BLaER1 treated with 17β-estradiol and CSF1 and Interleukin-3, amounts not matched to agents 10 nM and 100 nM (cell line): ENCODE measurements around the gene SIM2.

Source experiments
- H3K27ac ChIP-seq, 11 experiments: shearing (Covaris generic); formaldehyde crosslinking; 2 replicates each; pipeline ENCODE4 v1.8.1; 2022
- H3K27me3 ChIP-seq, 11 experiments: shearing (Covaris generic); formaldehyde crosslinking; 2 replicates each; pipeline ENCODE4 v1.8.1; 2022
- H3K36me3 ChIP-seq, 11 experiments: shearing (Covaris generic); formaldehyde crosslinking; 2 replicates each; pipeline ENCODE4 v1.8.1; 2022
- H3K4me1 ChIP-seq, 10 experiments: shearing (Covaris generic); formaldehyde crosslinking; 2 replicates each; pipeline ENCODE4 v1.8.1; 2022
- H3K4me2 ChIP-seq, 11 experiments: shearing (Covaris generic); formaldehyde crosslinking; 2 replicates each; pipeline ENCODE4 v1.8.1; 2022
- H3K4me3 ChIP-seq, 10 experiments: shearing (Covaris generic); formaldehyde crosslinking; 2 replicates each; pipeline ENCODE4 v1.8.1; 2022
- H3K9ac ChIP-seq, 11 experiments: shearing (Covaris generic); formaldehyde crosslinking; 2 replicates each; pipeline ENCODE4 v1.8.1; 2022
- H3K9me3 ChIP-seq, 11 experiments: shearing (Covaris generic); formaldehyde crosslinking; replicated peaks in 1 of 11; 2 replicates each; pipeline ENCODE4 v1.8.1; 2022
- H4K20me1 ChIP-seq, 11 experiments: shearing (Covaris generic); formaldehyde crosslinking; 2 replicates each; pipeline ENCODE4 v1.8.1; 2022
- Cebpa-rat ChIP-seq, 11 experiments: shearing (Covaris generic); IDR thresholded peaks; 2 replicates each; pipeline ENCODE4 v1.8.1; 2022

Gene SIM2

DNA sequence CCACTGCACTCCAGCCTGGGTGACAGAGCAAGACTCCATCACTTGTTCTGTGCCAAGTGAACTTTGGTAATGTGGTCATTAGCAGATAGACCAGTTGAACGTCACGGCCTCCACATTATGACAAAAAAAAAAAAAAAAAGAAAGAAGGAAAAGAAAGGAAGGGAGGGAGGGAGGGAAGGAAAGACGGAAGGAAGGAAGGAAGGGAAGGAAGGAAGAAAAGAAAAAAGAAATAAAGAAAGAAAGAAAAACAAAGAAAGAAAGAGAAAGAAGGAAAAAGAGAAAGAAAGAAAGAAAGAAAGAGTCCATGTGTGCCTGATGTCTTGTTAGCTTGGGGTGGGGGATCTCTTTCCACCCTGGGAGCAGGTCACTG, 45.3 kb downstream of the SIM2 start:
- Histone ChIP-seq H3K27me3 (peaks cover 9 to 39% (median 32%) of the 10 kb centered on the region in 11 experiments; a peak in 21 of 22 replicates), H3K4me1 (0 out of 20 replicates have a peak, but pooled peaks cover 0 to 3% (median 0%) of the 10 kb centered on the region in 10 experiments), H3K4me3 (no peak overlapping the region), H4K20me1 (no peaks in the 10 kb centered on the region), H3K9me3 (peaks cover 0 to 10% (median 5%) of the 10 kb centered on the region in 11 experiments; a peak in 8 of 22 replicates), H3K9ac (no peak overlapping the region), H3K36me3 (peaks cover 0 to 4% (median 0%) of the 10 kb centered on the region in 11 experiments; a peak in 2 of 22 replicates), H3K4me2 (no peak overlapping the region), H3K27ac (no peak overlapping the region)
- no peak for TF ChIP-seq Cebpa-rat (IDR thresholded peaks at IDR 0.05)

DNA sequence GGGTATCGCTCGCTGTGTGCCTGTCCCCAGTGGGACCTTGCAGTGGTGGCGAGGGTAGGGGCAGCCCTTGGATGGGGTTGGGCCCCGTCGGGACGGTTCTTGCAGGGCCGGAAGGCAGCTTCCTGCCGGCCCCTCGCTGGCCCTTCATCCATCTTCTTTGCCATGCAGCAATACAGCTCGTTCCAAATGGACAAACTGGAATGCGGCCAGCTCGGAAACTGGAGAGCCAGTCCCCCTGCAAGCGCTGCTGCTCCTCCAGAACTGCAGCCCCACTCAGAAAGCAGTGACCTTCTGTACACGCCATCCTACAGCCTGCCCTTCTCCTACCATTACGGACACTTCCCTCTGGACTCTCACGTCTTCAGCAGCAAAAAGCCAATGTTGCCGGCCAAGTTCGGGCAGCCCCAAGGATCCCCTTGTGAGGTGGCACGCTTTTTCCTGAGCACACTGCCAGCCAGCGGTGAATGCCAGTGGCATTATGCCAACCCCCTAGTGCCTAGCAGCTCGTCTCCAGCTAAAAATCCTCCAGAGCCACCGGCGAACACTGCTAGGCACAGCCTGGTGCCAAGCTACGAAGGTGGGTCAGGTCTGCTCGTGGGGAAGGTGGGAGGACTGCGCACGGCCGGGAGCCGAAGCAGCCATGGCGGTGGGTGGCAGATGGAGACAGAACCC, 45.8 kb downstream of the SIM2 start:
- Histone ChIP-seq H3K4me2 (no peak overlapping the region), H3K9ac (no peak overlapping the region), H3K9me3 (peaks cover 0 to 10% (median 5%) of the 10 kb centered on the region in 11 experiments; a peak in 8 of 22 replicates), H3K27me3 (peaks cover 9 to 39% (median 32%) of the 10 kb centered on the region in 11 experiments; a peak in 21 of 22 replicates), H3K4me1 (0 out of 20 replicates have a peak, but pooled peaks cover 0 to 3% (median 0%) of the 10 kb centered on the region in 10 experiments), H3K4me3 (no peak overlapping the region), H3K27ac (no peak overlapping the region), H4K20me1 (no peaks in the 10 kb centered on the region), H3K36me3 (peaks cover 0 to 4% (median 0%) of the 10 kb centered on the region in 11 experiments; a peak in 2 of 22 replicates)
- no peak for TF ChIP-seq Cebpa-rat (IDR thresholded peaks at IDR 0.05)

DNA sequence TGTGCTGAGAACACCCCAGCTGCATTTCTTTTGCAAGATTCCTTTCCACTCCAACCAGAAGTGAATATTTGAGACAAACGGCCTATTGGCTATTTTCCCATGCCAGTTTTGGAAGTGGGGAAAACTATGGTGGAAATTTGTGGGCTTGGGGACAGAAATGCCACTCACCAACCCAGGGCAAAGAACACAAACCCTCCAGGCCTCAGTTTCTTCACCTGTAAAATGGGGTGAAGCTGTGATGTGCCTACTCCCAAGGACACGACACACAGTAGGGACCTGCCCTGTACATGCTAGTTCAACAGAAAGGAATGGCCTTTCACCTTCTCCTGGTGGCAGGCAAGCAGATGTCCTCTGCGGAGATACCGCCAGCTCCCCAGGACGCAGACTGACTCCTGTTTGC, 46.5 kb downstream of the SIM2 start:
- H4K20me1 ChIP-seq: no peaks in the 10 kb centered on the region
- H3K4me1 ChIP-seq: 0 out of 20 replicates have a peak, but pooled peaks cover 0 to 3% (median 0%) of the 10 kb centered on the region in 10 experiments
- H3K27ac ChIP-seq: no peak overlapping the region
- no peak overlapping the region for H3K4me2 ChIP-seq
- no peak overlapping the region for H3K4me3 ChIP-seq
- peaks cover 0 to 4% (median 0%) of the 10 kb centered on the region in 11 experiments; a peak in 2 of 22 replicates for H3K36me3 ChIP-seq
- H3K27me3 ChIP-seq: peaks cover 9 to 39% (median 32%) of the 10 kb centered on the region in 11 experiments; a peak in 21 of 22 replicates
- peaks cover 0 to 10% (median 5%) of the 10 kb centered on the region in 11 experiments; a peak in 8 of 22 replicates for H3K9me3 ChIP-seq
- no peak overlapping the region for H3K9ac ChIP-seq
- no peak for TF ChIP-seq Cebpa-rat (IDR thresholded peaks at IDR 0.05)

DNA sequence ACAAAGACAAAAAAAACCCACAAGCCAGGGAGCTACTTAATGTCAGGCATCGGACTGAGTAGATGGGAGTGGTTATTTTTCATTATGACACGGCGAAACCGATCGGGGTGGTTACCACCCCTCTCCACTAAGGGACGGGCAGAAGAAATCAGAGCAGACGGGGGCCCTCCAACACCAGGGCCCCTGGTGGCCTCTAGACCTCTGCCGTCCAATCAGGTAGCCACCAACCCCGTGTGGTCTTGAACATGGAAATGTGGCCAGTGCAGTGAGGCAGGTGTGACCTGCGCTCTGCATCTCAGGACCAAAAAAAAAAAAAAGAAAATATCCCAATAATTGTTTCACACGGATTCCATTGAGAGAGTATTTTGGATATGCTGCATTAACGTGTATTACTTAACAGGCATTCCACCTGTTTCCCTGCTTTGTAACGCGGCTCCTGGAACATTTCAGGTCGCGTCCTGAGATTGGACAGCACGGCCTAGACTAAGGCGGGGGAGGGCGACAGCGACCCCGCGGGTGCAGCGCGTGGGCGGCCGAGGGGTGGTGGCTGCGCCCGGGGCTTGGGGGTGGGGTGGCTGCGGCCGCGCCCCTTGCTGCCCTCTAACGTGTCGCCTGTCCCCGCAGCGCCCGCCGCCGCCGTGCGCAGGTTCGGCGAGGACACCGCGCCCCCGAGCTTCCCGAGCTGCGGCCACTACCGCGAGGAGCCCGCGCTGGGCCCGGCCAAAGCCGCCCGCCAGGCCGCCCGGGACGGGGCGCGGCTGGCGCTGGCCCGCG, 48.3 kb downstream of the SIM2 start:
- no peak overlapping the region for H3K4me3 ChIP-seq
- no peak overlapping the region for H3K4me2 ChIP-seq
- peaks cover 7 to 12% (median 9%) of the 10 kb centered on the region in 10 experiments for H3K4me1 ChIP-seq
- TF ChIP-seq Cebpa-rat (IDR thresholded peaks at IDR 0.05): no peak
- H3K9ac ChIP-seq: no peak overlapping the region
- peaks cover 0 to 10% (median 5%) of the 10 kb centered on the region in 11 experiments; a peak in 8 of 22 replicates for H3K9me3 ChIP-seq
- peaks cover 0 to 4% (median 0%) of the 10 kb centered on the region in 11 experiments; a peak in 2 of 22 replicates for H3K36me3 ChIP-seq
- no peak overlapping the region for H3K27ac ChIP-seq
- H3K27me3 ChIP-seq: peaks cover 9 to 39% (median 32%) of the 10 kb centered on the region in 11 experiments; a peak in 21 of 22 replicates
- H4K20me1 ChIP-seq: no peaks in the 10 kb centered on the region

DNA sequence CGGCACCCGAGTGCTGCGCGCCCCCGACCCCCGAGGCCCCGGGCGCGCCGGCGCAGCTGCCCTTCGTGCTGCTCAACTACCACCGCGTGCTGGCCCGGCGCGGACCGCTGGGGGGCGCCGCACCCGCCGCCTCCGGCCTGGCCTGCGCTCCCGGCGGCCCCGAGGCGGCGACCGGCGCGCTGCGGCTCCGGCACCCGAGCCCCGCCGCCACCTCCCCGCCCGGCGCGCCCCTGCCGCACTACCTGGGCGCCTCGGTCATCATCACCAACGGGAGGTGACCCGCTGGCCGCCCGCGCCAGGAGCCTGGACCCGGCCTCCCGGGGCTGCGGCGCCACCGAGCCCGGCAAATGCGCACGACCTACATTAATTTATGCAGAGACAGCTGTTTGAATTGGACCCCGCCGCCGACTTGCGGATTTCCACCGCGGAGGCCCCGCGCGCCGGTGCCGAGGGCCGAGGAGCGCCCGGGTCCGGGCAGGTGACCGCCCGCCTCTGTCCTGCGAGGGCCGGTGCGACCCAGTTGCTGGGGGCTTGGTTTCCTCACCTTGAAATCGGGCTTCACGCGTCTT, 49.0 kb downstream of the SIM2 start:
- no peak overlapping the region for H3K27ac ChIP-seq
- H3K4me1 ChIP-seq: peaks cover 7 to 12% (median 9%) of the 10 kb centered on the region in 10 experiments
- peaks cover 9 to 39% (median 32%) of the 10 kb centered on the region in 11 experiments; a peak in 21 of 22 replicates for H3K27me3 ChIP-seq
- no peaks in the 10 kb centered on the region for H4K20me1 ChIP-seq
- peaks cover 0 to 10% (median 5%) of the 10 kb centered on the region in 11 experiments; a peak in 8 of 22 replicates for H3K9me3 ChIP-seq
- H3K4me2 ChIP-seq: no peak overlapping the region
- no peak overlapping the region for H3K4me3 ChIP-seq
- TF ChIP-seq Cebpa-rat (IDR thresholded peaks at IDR 0.05): no peak
- H3K9ac ChIP-seq: no peak overlapping the region
- H3K36me3 ChIP-seq: peaks cover 0 to 5% (median 0%) of the 10 kb centered on the region in 11 experiments; a peak in 3 of 22 replicates

DNA sequence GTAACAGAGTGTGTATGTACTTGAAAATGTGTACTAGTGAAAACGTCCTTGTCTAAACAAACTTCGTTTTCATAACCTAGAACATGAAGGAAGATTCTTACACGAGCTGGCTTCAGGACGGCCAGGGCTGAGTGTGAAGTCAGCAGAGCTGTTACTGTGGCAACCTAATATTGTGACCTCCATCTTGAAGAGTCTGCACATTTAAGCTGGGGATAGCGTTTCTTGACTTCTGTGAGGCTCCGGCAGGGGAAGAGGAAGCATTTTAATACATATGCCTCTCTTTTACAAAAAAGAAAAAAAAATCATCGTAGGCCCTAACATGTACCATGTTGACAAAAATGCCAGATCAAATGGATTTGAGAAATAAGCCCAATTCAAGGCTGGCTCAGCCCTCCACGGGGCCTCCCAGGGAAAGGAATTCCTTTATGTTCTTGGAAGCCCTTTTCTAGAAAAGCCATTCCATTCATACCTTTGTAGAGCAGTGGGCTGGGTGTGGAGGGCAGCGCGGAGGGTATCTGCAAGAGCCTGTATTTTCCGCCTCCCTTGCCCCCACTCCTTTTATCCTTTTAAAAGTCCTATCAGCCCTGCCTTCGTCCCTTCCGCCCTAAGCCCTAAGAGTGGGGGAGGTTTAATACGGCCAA, 51.1 kb downstream of the SIM2 start:
- no peak overlapping the region for H3K9ac ChIP-seq
- no peak for TF ChIP-seq Cebpa-rat (IDR thresholded peaks at IDR 0.05)
- no peak overlapping the region for H3K27ac ChIP-seq
- H3K9me3 ChIP-seq: peaks cover 0 to 10% (median 5%) of the 10 kb centered on the region in 11 experiments; a peak in 8 of 22 replicates
- H4K20me1 ChIP-seq: no peaks in the 10 kb centered on the region
- peaks cover 0 to 23% (median 0%) of the 10 kb centered on the region in 11 experiments; a peak in 8 of 22 replicates for H3K36me3 ChIP-seq
- H3K4me1 ChIP-seq: peaks cover 7 to 11% (median 9%) of the 10 kb centered on the region in 10 experiments
- H3K4me2 ChIP-seq: no peak overlapping the region
- H3K27me3 ChIP-seq: peaks cover 9 to 35% (median 30%) of the 10 kb centered on the region in 11 experiments; a peak in 21 of 22 replicates
- no peak overlapping the region for H3K4me3 ChIP-seq

DNA sequence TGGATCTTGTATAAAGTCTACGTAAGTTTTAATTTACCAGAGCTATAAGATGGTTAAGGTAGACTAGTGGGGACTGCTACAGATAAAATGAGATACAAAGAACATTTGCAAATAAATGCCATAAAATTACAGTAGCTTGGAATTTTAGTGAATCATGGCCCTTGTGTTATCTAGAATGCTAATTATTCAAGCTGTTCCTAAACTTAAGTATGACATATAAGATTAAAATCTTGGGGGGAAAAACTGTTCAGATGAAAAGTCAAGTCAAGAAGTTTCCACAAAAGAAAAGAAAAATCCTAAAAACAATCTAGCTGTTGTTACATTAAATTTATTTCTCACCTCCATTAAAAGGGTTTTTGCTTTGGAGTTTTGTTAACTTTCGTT, 51.7 kb downstream of the SIM2 start:
- no peaks in the 10 kb centered on the region for H4K20me1 ChIP-seq

DNA sequence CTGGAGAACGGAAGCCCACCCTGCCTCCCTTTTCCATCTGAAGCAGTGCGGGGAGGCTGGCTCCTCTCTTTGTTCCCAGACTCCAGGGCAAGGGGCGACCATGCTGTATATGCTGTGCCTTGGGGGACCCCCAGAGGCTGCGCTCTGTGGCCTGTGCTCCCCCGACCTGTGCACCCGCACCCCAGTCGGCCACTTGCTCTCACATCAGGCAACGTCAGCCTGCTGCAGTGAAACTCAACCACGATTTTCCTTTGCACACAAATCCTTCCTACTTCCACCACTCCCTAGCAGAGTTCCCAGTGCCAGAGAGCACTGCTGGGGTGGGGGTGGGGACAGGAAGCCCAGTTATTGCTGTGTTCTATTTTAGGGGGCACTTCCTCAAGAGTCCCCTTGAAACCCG, 52.5 kb downstream of the SIM2 start:
- H3K27me3 ChIP-seq: peaks cover 9 to 22% (median 20%) of the 10 kb centered on the region in 11 experiments; a peak in 21 of 22 replicates
- no peak overlapping the region for H3K9ac ChIP-seq
- H3K4me1 ChIP-seq: peaks cover 7 to 11% (median 9%) of the 10 kb centered on the region in 10 experiments
- no peak overlapping the region for H3K27ac ChIP-seq
- no peaks in the 10 kb centered on the region for H4K20me1 ChIP-seq
- peak overlapping the region; percentile 50 to 87 (median 68) for H3K4me2 ChIP-seq
- TF ChIP-seq Cebpa-rat (IDR thresholded peaks at IDR 0.05): no peak
- H3K4me3 ChIP-seq: no peak overlapping the region
- H3K9me3 ChIP-seq: peaks cover 0 to 10% (median 5%) of the 10 kb centered on the region in 11 experiments; a peak in 8 of 22 replicates
- peaks cover 0 to 34% (median 0%) of the 10 kb centered on the region in 11 experiments; a peak in 10 of 22 replicates for H3K36me3 ChIP-seq

More for the DNA sequence above, 51.7 kb downstream of the SIM2 start:
- Histone ChIP-seq H3K27ac (no peak overlapping the region), H3K4me2 (no peak overlapping the region), H3K9me3 (peaks cover 0 to 10% (median 5%) of the 10 kb centered on the region in 11 experiments; a peak in 8 of 22 replicates), H3K27me3 (peaks cover 9 to 30% (median 26%) of the 10 kb centered on the region in 11 experiments; a peak in 21 of 22 replicates), H3K4me3 (no peak overlapping the region), H3K36me3 (peaks cover 0 to 28% (median 0%) of the 10 kb centered on the region in 11 experiments; a peak in 9 of 22 replicates), H3K4me1 (peaks cover 7 to 11% (median 9%) of the 10 kb centered on the region in 10 experiments), H3K9ac (no peak overlapping the region)
- no peak for TF ChIP-seq Cebpa-rat (IDR thresholded peaks at IDR 0.05)
